ENCODE measurements around the gene GABRA5.

Gene GABRA5

GRCh38 chr15:26939398-26939797, 72.5 kb downstream of the GABRA5 start:
- H3K4me3 ChIP-seq (ENCODE audit: low read length): no peak overlapping the region
- DNase-seq (ENCODE audit: low read depth): no peak
- TF ChIP-seq, protein P1, sequence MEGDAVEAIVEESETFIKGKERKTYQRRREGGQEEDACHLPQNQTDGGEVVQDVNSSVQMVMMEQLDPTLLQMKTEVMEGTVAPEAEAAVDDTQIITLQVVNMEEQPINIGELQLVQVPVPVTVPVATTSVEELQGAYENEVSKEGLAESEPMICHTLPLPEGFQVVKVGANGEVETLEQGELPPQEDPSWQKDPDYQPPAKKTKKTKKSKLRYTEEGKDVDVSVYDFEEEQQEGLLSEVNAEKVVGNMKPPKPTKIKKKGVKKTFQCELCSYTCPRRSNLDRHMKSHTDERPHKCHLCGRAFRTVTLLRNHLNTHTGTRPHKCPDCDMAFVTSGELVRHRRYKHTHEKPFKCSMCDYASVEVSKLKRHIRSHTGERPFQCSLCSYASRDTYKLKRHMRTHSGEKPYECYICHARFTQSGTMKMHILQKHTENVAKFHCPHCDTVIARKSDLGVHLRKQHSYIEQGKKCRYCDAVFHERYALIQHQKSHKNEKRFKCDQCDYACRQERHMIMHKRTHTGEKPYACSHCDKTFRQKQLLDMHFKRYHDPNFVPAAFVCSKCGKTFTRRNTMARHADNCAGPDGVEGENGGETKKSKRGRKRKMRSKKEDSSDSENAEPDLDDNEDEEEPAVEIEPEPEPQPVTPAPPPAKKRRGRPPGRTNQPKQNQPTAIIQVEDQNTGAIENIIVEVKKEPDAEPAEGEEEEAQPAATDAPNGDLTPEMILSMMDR (conservative IDR thresholded peaks at IDR 0.05; ENCODE audit: low read depth, low read length): no peak

- no peak overlapping the region for H3K4me3 ChIP-seq (ENCODE audit: low read length)
- TF ChIP-seq, protein P1 (conservative IDR thresholded peaks at IDR 0.05; ENCODE audit: low read depth, low read length): no peak
- DNase-seq (ENCODE audit: low read depth): no peak
Observed at GRCh38 chr15:26941489-26941888, 74.6 kb downstream of the GABRA5 start.

GRCh38 chr15:26943866-26944265, 77.0 kb downstream of the GABRA5 start:
- DNase-seq (ENCODE audit: low read depth): no peak
- TF ChIP-seq, protein P1 (conservative IDR thresholded peaks at IDR 0.05; ENCODE audit: low read depth, low read length): no peak
- H3K4me3 ChIP-seq (ENCODE audit: low read length): no peak overlapping the region

GRCh38 chr15:26945046-26945445, 78.2 kb downstream of the GABRA5 start:
- TF ChIP-seq, protein P1 (conservative IDR thresholded peaks at IDR 0.05; ENCODE audit: low read depth, low read length): no peak
- no peak for DNase-seq (ENCODE audit: low read depth)
- H3K4me3 ChIP-seq (ENCODE audit: low read length): no peak overlapping the region

- TF ChIP-seq, protein P1 (conservative IDR thresholded peaks at IDR 0.05; ENCODE audit: low read depth, low read length): no peak
- no peak for DNase-seq (ENCODE audit: low read depth)
- H3K4me3 ChIP-seq (ENCODE audit: low read length): no peak overlapping the region
Observed at GRCh38 chr15:26950001-26950400, 83.1 kb downstream of the GABRA5 start.

DNA sequence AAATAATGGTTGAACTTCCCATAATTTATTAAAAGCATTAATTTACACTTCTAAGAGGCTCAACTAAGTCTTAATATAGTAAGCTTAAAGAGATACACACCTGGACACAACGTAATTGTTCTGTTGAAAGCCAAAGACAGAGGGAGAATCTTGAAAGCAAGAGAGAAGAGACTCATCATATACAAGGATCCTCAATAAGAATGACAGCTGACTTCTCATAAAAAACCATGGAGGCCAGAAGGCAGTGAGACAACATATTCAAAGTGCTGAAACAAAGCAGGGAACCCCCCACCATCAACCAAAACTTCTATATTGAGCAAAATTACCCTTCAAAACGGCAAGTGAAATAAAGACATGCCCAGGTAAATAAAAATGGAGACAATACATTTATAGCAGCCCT, 87.5 kb downstream of the GABRA5 start:
- TF ChIP-seq, protein P1 (conservative IDR thresholded peaks at IDR 0.05; ENCODE audit: low read depth, low read length): no peak
- H3K4me3 ChIP-seq (ENCODE audit: low read length): no peak overlapping the region
- DNase-seq (ENCODE audit: low read depth): no peak

DNA sequence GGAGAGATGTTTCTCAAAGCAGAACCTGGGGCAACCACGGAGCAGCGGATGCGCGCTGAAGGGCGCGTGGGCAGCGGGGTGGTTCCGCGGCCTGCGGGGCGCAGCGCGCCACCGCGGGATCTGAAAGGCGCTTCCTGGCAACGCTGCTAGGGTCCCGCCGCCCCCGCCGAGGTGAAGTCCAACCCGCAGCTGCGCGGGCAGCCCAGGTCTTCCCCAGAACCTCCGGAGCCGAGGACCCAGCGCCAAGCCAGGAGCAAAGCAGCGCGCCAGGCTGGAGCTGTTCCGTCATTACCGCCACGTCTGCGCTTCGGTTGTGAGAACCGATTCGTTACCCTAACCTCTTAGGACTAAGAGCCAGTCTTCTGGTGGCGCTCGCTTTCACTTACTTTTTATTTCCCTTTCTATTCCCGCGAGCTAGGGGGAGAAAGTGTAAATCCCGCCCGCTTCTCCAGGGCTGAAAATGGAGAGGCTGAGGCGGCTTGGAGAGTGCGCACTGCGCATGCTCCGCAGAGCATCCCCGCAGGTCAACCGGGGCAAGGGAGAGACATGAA, 100.9 kb downstream of the GABRA5 start:
- TF ChIP-seq, protein P1 (conservative IDR thresholded peaks at IDR 0.05; ENCODE audit: low read depth, low read length): no peak
- peak overlapping the region; percentile 42 for H3K4me3 ChIP-seq (ENCODE audit: low read length)
- DNase-seq (ENCODE audit: low read depth): peak; percentile 7

Measured in retinal pigment epithelial cell (primary cell).